ENCODE results near the gene UBE3B.

UBE3B gene

DNA sequence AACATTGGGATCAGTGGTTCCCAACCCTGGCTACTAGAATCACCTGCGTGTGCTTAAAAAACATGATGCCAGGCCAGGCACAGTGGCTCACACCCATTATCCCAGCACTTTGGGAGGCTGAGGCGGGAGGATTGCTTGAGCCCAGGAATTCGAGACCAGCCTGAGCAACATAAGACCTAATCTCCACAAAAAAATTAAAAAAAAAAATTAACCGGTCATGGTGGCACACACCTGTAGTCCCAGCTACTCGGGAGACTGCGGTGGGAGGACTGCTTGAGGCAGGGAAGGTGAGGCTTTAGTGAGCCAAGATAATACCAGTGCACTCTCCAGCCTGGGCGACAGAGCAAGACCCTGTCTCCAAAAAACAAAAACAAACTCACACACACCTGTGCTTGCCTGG, 2.3 kb upstream of the UBE3B start:
- no peak for DNase-seq

- no peak for DNase-seq
Measured at GRCh38 chr12:109475993-109476806, 1.2 kb upstream of the UBE3B start.

- no peak for DNase-seq
Measured at GRCh38 chr12:109476807-109477184, 638 bp upstream of the UBE3B start.

- DNase-seq: no peak
Measured at GRCh38 chr12:109477963-109478315, 505 bp downstream of the UBE3B start.

DNA sequence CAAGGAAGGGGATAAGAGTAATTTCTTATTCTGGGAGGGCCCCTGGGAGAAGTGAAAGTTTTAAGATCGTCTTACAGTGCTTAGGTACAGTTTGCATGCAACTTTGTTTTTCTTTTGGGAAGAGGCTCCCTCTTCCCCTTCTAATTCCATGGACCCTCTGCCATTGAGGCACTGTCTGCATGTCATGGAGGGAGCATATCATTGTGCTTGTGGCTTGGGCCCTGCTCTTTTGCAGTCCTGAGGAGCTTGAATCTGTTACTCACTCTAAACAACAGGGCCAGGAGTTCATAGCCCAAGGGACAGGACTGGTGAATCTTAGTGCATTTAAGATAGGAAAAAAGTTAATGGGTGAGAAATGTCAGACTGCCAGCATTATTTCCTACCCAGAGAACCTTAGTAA, 2.3 kb downstream of the UBE3B start:
- DNase-seq: no peak

- DNase-seq: no peak
Measured at GRCh38 chr12:109480356-109480755, 2.9 kb downstream of the UBE3B start.

- DNase-seq: no peak
Measured at GRCh38 chr12:109481863-109482262, 4.4 kb downstream of the UBE3B start.

DNA sequence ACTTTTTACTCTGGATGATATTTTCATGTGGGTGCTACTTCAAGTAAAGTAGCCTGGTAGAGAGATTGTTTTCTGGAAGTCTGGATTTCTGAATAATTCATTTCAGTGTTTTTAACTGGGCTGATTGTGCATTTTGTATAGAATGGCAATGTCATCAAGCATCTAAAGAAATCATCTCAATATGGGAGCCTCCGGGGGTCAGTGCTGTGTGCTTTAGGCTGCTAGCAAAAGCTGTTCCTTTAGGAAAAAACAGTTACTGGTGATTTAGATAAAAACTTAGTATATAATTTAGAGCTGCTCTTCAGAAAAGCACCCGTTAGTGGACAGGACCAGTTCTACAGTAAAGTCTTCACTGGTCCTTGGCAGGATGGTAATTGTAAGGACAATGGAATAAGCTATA, 5.1 kb downstream of the UBE3B start:
- DNase-seq: no peak

- DNase-seq: no peak
Measured at GRCh38 chr12:109482894-109483293, 5.5 kb downstream of the UBE3B start.

DNA sequence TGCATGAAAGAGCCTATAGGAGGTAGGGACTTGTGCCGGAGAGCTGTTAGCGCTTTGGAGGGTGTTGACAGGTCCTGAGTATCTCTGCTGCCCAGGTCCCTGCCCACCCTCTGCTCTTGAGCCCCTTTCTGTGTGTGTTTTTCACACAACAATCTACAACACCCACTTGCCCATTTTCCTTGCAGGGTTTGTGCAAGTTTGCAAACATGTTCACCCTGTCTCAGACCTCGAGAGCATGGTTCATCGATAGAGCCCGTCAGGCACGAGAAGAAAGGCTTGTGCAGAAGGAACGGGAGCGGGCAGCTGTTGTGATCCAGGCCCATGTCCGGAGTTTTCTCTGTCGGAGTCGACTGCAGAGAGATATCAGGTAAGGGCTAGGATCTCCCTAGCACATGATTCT, 5.9 kb downstream of the UBE3B start:
- no peak for DNase-seq

GRCh38 chr12:109485201-109485600, 7.8 kb downstream of the UBE3B start:
- DNase-seq: no peak

- no peak for DNase-seq
Measured at GRCh38 chr12:109487181-109488050, 10.0 kb downstream of the UBE3B start.

DNA sequence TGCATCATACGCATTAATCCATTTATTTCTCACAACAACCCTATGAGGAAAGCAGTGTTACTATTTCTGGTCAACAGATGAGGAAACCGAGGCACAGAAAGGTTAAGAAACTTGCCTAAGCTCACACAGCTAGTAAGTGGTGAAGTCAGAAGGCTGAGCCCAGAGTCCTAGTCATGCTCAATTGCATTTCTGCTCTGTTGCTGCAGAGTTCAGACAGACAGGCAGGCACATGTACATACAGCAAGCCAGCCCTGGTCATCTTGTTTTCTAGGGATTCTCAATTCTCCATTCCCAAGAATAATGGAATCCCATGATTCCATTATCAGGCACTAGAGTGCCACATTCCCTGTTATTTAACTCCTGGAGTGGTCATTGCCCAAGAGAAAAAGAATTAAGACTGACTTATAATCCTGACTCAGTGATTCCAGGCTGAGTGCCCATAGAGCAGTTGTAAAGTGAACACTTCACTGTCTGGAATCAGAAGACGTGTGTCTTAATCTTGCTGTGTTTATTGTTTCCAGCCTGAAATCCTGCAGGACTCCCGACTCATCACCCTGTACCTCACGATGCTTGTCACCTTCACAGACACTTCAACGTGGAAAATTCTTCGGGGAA, 10.7 kb downstream of the UBE3B start:
- DNase-seq: no peak

GRCh38 chr12:109489016-109489954, 11.9 kb downstream of the UBE3B start:
- DNase-seq: no peak

DNA sequence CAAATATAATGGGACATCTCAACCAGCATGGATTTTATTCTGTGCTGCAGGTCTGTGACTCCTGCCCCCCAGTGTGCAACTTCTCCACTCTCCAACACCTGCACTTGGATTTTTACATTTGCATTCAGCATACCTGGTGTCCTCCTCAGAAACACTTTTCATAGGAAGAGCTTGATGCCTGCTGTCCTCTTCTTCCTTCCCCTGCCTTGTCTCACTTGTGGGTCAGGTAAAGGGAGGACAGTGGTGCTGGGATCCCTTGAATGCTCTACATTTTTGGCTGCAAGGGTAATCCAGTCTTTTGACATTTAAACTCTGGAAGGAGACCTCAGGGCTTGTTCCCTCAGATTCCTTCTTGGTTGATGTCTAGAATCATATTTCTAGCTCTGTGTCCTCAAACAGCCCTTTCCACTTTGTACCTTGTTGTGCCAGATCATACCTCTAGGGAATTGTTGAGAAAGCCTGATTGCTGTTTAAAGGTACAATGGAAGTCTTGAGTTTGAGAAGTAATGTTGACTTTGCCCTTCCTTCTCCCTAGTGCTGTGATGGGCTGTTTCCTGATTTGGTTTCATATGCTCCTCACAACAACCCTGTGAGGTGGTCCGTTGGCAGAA, 12.6 kb downstream of the UBE3B start:
- DNase-seq: no peak

- DNase-seq: no peak
Measured at GRCh38 chr12:109491671-109492070, 14.2 kb downstream of the UBE3B start.

- DNase-seq: no peak
Measured at GRCh38 chr12:109492371-109492770, 14.9 kb downstream of the UBE3B start.

DNA sequence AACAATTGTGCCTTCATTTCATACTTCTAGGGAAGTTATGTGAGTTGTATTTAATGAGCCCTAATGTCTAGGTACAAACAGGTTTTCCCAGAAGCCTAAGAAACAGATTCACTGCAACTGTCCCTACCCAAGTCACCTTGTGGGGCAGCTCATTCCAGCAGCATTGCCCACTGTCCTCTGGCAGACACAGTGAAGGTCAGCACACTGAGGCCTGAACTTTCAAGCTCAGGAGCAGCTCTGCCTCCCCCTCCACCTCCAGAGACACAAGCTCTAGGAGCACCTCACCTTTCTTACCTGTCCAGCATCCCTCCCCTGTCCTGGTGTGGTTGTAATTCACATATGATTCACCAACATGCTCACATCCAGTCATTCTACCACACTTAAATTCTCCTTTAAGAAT, 15.7 kb downstream of the UBE3B start:
- no peak for DNase-seq

DNA sequence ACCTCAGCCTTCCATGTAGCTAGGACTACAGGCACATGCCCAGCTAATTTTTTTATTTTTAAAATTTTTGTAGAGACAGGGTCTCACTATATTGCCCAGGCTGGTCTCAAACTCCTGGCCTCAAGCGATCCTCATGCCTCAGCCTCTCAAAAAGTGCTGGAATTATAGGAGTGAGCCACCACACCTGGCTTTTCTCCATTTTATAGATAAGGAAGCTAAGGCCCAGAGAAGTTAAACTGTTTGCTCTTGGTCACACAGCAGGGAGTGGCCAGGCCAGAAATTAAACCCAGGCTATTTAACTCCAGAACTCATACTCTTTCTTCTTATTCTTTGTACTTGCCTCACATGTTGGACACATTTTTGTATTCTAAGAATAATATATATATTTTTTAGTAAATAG, 16.5 kb downstream of the UBE3B start:
- DNase-seq: no peak

- no peak for DNase-seq
Measured at GRCh38 chr12:109494348-109494881, 17.0 kb downstream of the UBE3B start.

- DNase-seq: no peak
Measured at GRCh38 chr12:109495012-109495411, 17.6 kb downstream of the UBE3B start.

GRCh38 chr12:109496306-109496705, 18.9 kb downstream of the UBE3B start:
- no peak for DNase-seq
